ENCODE measurements around the gene SHISA3. TPM values are rescaled to one million over a fixed set of nuclear protein-coding genes. Genes with fewer than 3 reads are reported as not detected.

SHISA3 gene
- total RNA-seq, 1 experiment from 2014 or later, result 0.18 TPM

- DNase-seq (ENCODE audit: low read depth, low spot score) (no peak), ATAC-seq (no peak)
- Histone ChIP-seq H3K9me3 (ENCODE audit: control insufficient read depth, insufficient read depth, low read depth, low read length) (no peaks in the 10 kb centered on the region), H3K27ac (ENCODE audit: low read length) (no peak overlapping the region), H3K4me3 (ENCODE audit: low read depth in 2 of 2, low read length in 2 of 2) (no peak overlapping the region), H3K36me3 (ENCODE audit: control insufficient read depth, insufficient read depth, low read length) (no peaks in the 10 kb centered on the region), H3K27me3 (ENCODE audit: control insufficient read depth, insufficient read depth, low read length) (no peaks in the 10 kb centered on the region; the same call in 1 of the 2 replicates), H3K4me1 (ENCODE audit: control insufficient read depth, insufficient read depth, low read length) (no peaks in the 10 kb centered on the region)
- POLR2A ChIA-PET, result no interaction called here
- in situ Hi-C loops (cut with HindIII; ENCODE audit: low pct_unique_long_range_greater_than_20kb, low sequenced_read_pairs) (no loop called here), intact Hi-C loops (cut with micrococcal nuclease; ENCODE audit: unreplicated experiment) (no loop called here)
- no TSS peak for BruUV-seq (replicated peaks)
- CTCF ChIA-PET, result no interaction called here
- TF ChIP-seq POLR2AphosphoS5 (IDR thresholded peaks at IDR 0.05; ENCODE audit: low read depth, low read length) (no peak), CTCF (IDR thresholded peaks at IDR 0.05) (no peak), SIN3A (IDR thresholded peaks at IDR 0.05; ENCODE audit: borderline replicate concordance, insufficient read depth, low read depth, low read length) (no peak), TCF7L2 (IDR thresholded peaks at IDR 0.05; ENCODE audit: low read depth, low read length) (no peak)
- TF ChIP-seq, protein P1, sequence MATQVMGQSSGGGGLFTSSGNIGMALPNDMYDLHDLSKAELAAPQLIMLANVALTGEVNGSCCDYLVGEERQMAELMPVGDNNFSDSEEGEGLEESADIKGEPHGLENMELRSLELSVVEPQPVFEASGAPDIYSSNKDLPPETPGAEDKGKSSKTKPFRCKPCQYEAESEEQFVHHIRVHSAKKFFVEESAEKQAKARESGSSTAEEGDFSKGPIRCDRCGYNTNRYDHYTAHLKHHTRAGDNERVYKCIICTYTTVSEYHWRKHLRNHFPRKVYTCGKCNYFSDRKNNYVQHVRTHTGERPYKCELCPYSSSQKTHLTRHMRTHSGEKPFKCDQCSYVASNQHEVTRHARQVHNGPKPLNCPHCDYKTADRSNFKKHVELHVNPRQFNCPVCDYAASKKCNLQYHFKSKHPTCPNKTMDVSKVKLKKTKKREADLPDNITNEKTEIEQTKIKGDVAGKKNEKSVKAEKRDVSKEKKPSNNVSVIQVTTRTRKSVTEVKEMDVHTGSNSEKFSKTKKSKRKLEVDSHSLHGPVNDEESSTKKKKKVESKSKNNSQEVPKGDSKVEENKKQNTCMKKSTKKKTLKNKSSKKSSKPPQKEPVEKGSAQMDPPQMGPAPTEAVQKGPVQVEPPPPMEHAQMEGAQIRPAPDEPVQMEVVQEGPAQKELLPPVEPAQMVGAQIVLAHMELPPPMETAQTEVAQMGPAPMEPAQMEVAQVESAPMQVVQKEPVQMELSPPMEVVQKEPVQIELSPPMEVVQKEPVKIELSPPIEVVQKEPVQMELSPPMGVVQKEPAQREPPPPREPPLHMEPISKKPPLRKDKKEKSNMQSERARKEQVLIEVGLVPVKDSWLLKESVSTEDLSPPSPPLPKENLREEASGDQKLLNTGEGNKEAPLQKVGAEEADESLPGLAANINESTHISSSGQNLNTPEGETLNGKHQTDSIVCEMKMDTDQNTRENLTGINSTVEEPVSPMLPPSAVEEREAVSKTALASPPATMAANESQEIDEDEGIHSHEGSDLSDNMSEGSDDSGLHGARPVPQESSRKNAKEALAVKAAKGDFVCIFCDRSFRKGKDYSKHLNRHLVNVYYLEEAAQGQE (IDR thresholded peaks at IDR 0.05; ENCODE audit: insufficient read depth in 1 of 2, low read depth in 2 of 2, low read length in 1 of 2), result no peak
Observed at GRCh38 chr4:42363614-42364013, 33.7 kb upstream of the SHISA3 start.

- no peaks in the 10 kb centered on the region for H3K4me1 ChIP-seq (ENCODE audit: control insufficient read depth, insufficient read depth, low read length)
- ChIA-PET POLR2A (no interaction called here), CTCF (no interaction called here)
- H3K27ac ChIP-seq (ENCODE audit: low read length), result no peak overlapping the region
- in situ Hi-C loops (cut with HindIII; ENCODE audit: low pct_unique_long_range_greater_than_20kb, low sequenced_read_pairs) (no loop called here), intact Hi-C loops (cut with micrococcal nuclease; ENCODE audit: unreplicated experiment) (no loop called here)
- no peak for DNase-seq (ENCODE audit: low read depth, low spot score)
- H3K27me3 ChIP-seq (ENCODE audit: control insufficient read depth, insufficient read depth, low read length), result no peaks in the 10 kb centered on the region
- H3K9me3 ChIP-seq (ENCODE audit: control insufficient read depth, insufficient read depth, low read depth, low read length), result no peaks in the 10 kb centered on the region
- ATAC-seq, result no peak
- H3K36me3 ChIP-seq (ENCODE audit: control insufficient read depth, insufficient read depth, low read length), result no peaks in the 10 kb centered on the region
- H3K4me3 ChIP-seq (ENCODE audit: low read depth in 2 of 2, low read length in 2 of 2), result no peak overlapping the region
- no TSS peak for BruUV-seq (replicated peaks)
- TF ChIP-seq SIN3A (IDR thresholded peaks at IDR 0.05; ENCODE audit: borderline replicate concordance, insufficient read depth, low read depth, low read length) (no peak), TCF7L2 (IDR thresholded peaks at IDR 0.05; ENCODE audit: low read depth, low read length) (no peak), CTCF (IDR thresholded peaks at IDR 0.05) (no peak), POLR2AphosphoS5 (IDR thresholded peaks at IDR 0.05; ENCODE audit: low read depth, low read length) (no peak)
- TF ChIP-seq, protein P1 (IDR thresholded peaks at IDR 0.05; ENCODE audit: insufficient read depth in 1 of 2, low read depth in 2 of 2, low read length in 1 of 2), result no peak
Observed at GRCh38 chr4:42364266-42365053, 32.8 kb upstream of the SHISA3 start.
